Measurements from ENCODE around the gene OTOGL. TPM values are rescaled to one million over a fixed set of nuclear protein-coding genes. Genes with fewer than 3 reads are reported as not detected.
"Not testable (repeated sequence)": the region's sequence is repeated elsewhere in the genome, so short reads cannot be mapped to it uniquely, and the experiment has no call there.

Gene OTOGL
- total and polyA plus RNA-seq, 7 donors = 0.03 to 0.30 (median 0.07) TPM; not detected in 2

GRCh38 chr12:80217011-80217535, 117.7 kb downstream of the OTOGL start:
- Histone ChIP-seq H3K9me3 (no peaks in the 10 kb centered on the region), H3K4me3 (no peak overlapping the region), H3K36me3 (ENCODE audit: insufficient read depth in 1 of 2, low read depth in 1 of 2) (no peaks in the 10 kb centered on the region), H3K27me3 (ENCODE audit: insufficient read depth in 3 of 3, low read length in 2 of 3) (no peaks in the 10 kb centered on the region), H3K27ac (no peak overlapping the region), H3K4me1 (no peaks in the 10 kb centered on the region)
- DNase-seq (no peak), ATAC-seq (no peak)
- WGBS, 3 donors = 65 to 74% (median 74%) methylated on average over 5 of the region's 5 CpGs
- TF ChIP-seq CTCF (IDR thresholded peaks at IDR 0.05) = no peak
- intact Hi-C loops (cut with DNase I) = no loop called here

- intact Hi-C loops (cut with DNase I); H3K9me3 ChIP-seq; H3K36me3 ChIP-seq (ENCODE audit: insufficient read depth in 1 of 2, low read depth in 1 of 2); ATAC-seq; H3K4me1 ChIP-seq; H3K4me3 ChIP-seq; DNase-seq; H3K27me3 ChIP-seq (ENCODE audit: insufficient read depth in 3 of 3, low read length in 2 of 3); H3K27ac ChIP-seq: not testable (repeated sequence)
- WGBS, 3 donors = 82 to 86% (median 82%) methylated on average over 5 of the region's 5 CpGs
Measured at GRCh38 chr12:80218925-80219324, 119.6 kb downstream of the OTOGL start.

DNA sequence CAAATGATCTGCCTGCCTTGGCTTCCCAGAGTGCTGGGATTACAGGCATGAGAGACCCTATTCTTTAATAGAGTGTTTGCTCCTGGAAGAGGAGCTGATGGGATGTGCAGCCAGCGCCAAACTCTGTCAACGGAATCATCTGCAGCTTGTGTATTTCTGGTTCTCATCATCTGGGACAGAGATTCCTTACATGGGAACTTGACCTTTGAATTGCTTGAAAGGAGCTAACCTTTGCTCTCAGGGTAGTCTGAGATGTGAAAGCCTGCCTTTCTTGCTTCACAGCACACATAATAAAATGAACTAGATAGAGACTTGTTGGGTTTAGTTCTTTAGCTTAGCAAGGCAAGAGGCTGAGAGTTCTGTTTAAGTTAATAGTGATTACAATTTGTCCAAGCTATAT, 120.0 kb downstream of the OTOGL start:
- Histone ChIP-seq H3K4me3 (no peak overlapping the region), H3K27me3 (ENCODE audit: insufficient read depth in 3 of 3, low read length in 2 of 3) (no peaks in the 10 kb centered on the region), H3K27ac (no peak overlapping the region), H3K36me3 (ENCODE audit: insufficient read depth in 1 of 2, low read depth in 1 of 2) (no peaks in the 10 kb centered on the region), H3K9me3 (no peaks in the 10 kb centered on the region), H3K4me1 (no peaks in the 10 kb centered on the region)
- intact Hi-C loops (cut with DNase I) = no loop called here
- WGBS, 3 donors = 71 to 78% (median 76%) methylated on average over 2 of the region's 2 CpGs
- no peak for ATAC-seq
- no peak for TF ChIP-seq CTCF (IDR thresholded peaks at IDR 0.05)
- no peak for DNase-seq

DNA sequence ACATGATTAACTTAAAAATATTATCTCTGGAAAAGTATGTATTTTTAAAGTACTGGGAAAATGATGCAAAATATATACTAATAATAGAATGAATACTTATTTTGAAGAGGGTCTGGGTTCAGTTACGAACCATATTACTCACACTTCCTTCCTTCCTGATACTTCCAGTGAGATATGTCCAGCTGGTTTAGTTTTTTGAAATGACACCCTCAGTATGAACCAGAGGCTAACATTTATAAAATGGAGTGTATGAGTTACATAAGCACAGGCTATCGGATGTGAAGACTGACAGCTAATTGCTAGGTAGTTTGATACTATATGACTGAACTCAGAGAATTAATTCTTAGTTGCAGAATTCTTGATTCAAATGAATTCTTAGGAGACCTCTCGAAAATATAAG, 122.9 kb downstream of the OTOGL start:
- ATAC-seq (no peak), DNase-seq (no peak)
- intact Hi-C loops (cut with DNase I) = no loop called here
- Histone ChIP-seq H3K36me3 (ENCODE audit: insufficient read depth in 1 of 2, low read depth in 1 of 2) (no peaks in the 10 kb centered on the region), H3K4me1 (no peaks in the 10 kb centered on the region), H3K27ac (no peak overlapping the region), H3K27me3 (ENCODE audit: insufficient read depth in 3 of 3, low read length in 2 of 3) (no peaks in the 10 kb centered on the region), H3K9me3 (no peaks in the 10 kb centered on the region), H3K4me3 (no peak overlapping the region)
- TF ChIP-seq CTCF (IDR thresholded peaks at IDR 0.05) = no peak
- WGBS, 3 donors = 71 to 78% (median 73%) methylated on average over 3 of the region's 3 CpGs

DNA sequence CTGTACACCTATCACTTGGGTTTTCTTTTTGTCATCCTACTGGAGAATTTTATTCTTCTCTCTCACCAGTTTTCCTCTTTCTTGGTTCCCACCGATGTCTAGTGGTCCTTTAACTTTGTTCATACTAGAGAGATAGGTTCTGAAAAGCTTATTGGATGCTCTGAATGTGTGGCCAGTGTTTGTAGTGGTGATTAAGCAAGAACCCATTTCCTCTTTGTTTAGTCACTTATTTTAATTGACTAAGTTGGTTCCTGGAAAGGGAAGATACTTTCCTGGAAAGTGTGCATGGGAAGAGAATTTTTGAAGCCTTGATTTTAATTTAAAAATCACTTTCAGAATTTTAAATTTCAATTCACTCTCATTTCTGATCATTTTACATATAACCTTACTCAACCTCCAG, 127.2 kb downstream of the OTOGL start:
- Histone ChIP-seq H3K9me3 (no peaks in the 10 kb centered on the region), H3K4me3 (no peak overlapping the region), H3K36me3 (ENCODE audit: insufficient read depth in 1 of 2, low read depth in 1 of 2) (no peaks in the 10 kb centered on the region), H3K27me3 (ENCODE audit: insufficient read depth in 3 of 3, low read length in 2 of 3) (no peaks in the 10 kb centered on the region), H3K4me1 (no peaks in the 10 kb centered on the region), H3K27ac (no peak overlapping the region)
- TF ChIP-seq CTCF (IDR thresholded peaks at IDR 0.05) = no peak
- intact Hi-C loops (cut with DNase I) = no loop called here
- 74 to 83% (median 76%) methylated on average over 1 of the region's 1 CpG for WGBS, 3 donors
- no peak for DNase-seq
- no peak for ATAC-seq

DNA sequence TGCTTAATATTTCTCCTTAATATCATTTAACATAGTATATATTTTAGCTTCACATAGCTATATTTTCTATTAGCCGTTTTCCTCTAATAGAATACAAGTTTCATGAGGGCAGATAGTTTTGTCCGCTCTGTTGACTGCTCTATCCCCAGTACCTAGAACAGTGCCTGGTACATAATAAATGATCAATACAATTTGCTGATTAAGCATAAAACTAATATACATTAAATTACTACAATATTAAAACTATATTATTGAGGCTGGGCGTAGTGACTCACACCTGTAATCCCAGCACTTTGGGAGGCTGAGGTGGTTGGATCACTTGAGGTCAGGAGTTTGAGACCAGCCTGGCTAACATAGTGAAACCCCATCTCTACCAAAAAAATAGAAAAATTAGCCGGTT, 128.6 kb downstream of the OTOGL start:
- H3K4me1 ChIP-seq; intact Hi-C loops (cut with DNase I); H3K27me3 ChIP-seq (ENCODE audit: insufficient read depth in 3 of 3, low read length in 2 of 3); ATAC-seq; H3K27ac ChIP-seq; DNase-seq; H3K9me3 ChIP-seq; H3K36me3 ChIP-seq (ENCODE audit: insufficient read depth in 1 of 2, low read depth in 1 of 2); H3K4me3 ChIP-seq: not testable (repeated sequence)
- WGBS, 3 donors = 96 to 98% (median 97%) methylated on average over 4 of the region's 4 CpGs

Data from psoas muscle (tissue), 8 donors.